HG02884 (cell line): ENCODE measurements around the gene FN3KRP.

Experiments
- ATAC-seq: cut with Tn5 transposase; IDR thresholded peaks from one replicate; pipeline ENCODE4 v1.9.1; 2021; ENCODE audit warnings: mild to moderate bottlenecking, moderate library complexity; ENCODE audit not compliant: unreplicated experiment

Gene FN3KRP

DNA sequence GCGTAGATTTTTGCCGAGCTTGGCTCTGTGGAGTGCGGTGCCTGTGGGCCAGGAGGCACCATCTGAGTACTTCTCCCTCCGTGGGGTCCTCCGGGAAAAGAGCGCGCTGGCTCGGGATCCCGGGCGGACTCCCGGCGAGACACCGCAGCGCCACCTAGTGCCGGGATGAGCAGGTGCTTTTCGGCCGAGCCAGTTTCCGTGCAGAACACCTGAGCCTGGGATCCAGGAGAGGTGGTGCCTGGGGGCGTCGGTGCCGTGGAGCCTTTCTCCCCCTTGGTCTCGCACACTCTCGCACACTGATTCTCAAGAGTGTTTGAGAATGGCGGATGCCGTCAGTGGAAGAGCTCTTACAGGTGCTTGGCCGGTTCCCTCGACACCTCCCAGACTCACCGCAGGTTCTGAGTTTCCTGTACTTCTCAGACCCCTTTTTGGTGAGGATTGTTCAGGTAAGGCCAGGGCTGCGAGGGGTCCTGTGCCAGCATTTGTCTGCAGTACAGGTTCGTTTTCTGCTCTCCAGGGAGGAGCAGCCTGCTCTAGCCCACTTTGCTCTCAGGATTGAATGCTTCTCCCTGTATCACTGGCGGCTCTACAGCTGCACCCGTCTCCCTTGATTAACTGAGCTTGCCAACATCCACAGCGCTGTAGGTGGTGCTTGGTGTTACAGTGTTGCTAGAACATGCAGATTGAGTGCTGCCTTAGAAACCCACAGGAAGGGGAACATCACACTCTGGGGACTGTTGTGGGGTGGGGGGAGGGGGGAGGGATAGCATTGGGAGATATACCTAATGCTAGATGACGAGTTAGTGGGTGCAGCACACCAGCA lies 58.7 kb downstream of the FN3KRP start:
- no peak for ATAC-seq

GRCh38 chr17:82776454-82776853 lies 59.9 kb downstream of the FN3KRP start:
- ATAC-seq = no peak
